HCT116 (cell line): ENCODE data around the gene ZNF283.

ENCODE experiments used
- CTCF ChIP-seq, 3 experiments: fragments of 200-600 bp in 1 of 3; sonication (generic) in 1 of 3; IDR thresholded peaks in 2 of 3; conservative IDR thresholded peaks in 1 of 3; 2 replicates each; pipeline ENCODE4 v1.5.1; 2012 to 2017; ENCODE audit warnings: low read depth in 2 of 3, low read length in 2 of 3, antibody characterized with exemption in 1 of 3, borderline replicate concordance in 1 of 3, control low read depth in 1 of 3, mild to moderate bottlenecking in 1 of 3, mixed read lengths in 1 of 3, mixed run types in 1 of 3, moderate library complexity in 1 of 3; ENCODE audit not compliant: insufficient read depth in 1 of 3
- EZH2 ChIP-seq: fragments of 200-600 bp; sonication (generic); IDR thresholded peaks from 2 replicates; pipeline ENCODE4 v1.6.1; 2017; ENCODE audit warnings: antibody characterized with exemption, mixed run types
- EZH2phosphoT487 ChIP-seq: fragments of 200-600 bp; IDR thresholded peaks from 2 replicates; pipeline ENCODE4 v1.6.1; 2018; ENCODE audit warnings: antibody characterized with exemption, borderline replicate concordance
- FOSL1 ChIP-seq: IDR thresholded peaks from 2 replicates; pipeline ENCODE4 v1.6.1; 2012; ENCODE audit warnings: low read depth
- JUND ChIP-seq: IDR thresholded peaks from 2 replicates; pipeline ENCODE4 v1.6.1; 2012
- POLR2A ChIP-seq: IDR thresholded peaks from 2 replicates; pipeline ENCODE4 v1.7.0; 2011; ENCODE audit warnings: borderline replicate concordance; ENCODE audit not compliant: insufficient read depth, insufficient read length; ENCODE audit errors: extremely low read depth
- POLR2AphosphoS5 ChIP-seq: IDR thresholded peaks from 2 replicates; pipeline ENCODE4 v1.6.1; 2011; ENCODE audit warnings: mild to moderate bottlenecking, low read depth, low read length, moderate library complexity
- RAD21 ChIP-seq: IDR thresholded peaks from 2 replicates; pipeline ENCODE4 v1.6.1; 2012; ENCODE audit warnings: low read depth, mild to moderate bottlenecking
- SIN3A ChIP-seq: IDR thresholded peaks from 2 replicates; pipeline ENCODE4 v1.6.1; 2012; ENCODE audit warnings: low read depth
- SRF ChIP-seq: IDR thresholded peaks from 2 replicates; pipeline ENCODE4 v1.6.1; 2012; ENCODE audit warnings: low read depth
- YY1 ChIP-seq: IDR thresholded peaks from 2 replicates; pipeline ENCODE4 v1.6.1; 2011; ENCODE audit warnings: low read length, low read depth, moderate library complexity, mild to moderate bottlenecking; ENCODE audit not compliant: insufficient replicate concordance; ENCODE audit errors: extremely low read depth
- ZNF274 ChIP-seq: fragments of 200-500 bp; sonication (Bioruptor generic); IDR thresholded peaks from 2 replicates; pipeline ENCODE4 v1.6.1; 2014; ENCODE audit warnings: mild to moderate bottlenecking, low read depth, low read length, inconsistent platforms
- TF ChIP-seq, protein P1 (sequence below): IDR thresholded peaks from 2 replicates; pipeline ENCODE4 v1.6.1; 2011; ENCODE audit warnings: mild to moderate bottlenecking, low read length, moderate library complexity; ENCODE audit not compliant: insufficient replicate concordance; ENCODE audit errors: extremely low read depth

DNA sequence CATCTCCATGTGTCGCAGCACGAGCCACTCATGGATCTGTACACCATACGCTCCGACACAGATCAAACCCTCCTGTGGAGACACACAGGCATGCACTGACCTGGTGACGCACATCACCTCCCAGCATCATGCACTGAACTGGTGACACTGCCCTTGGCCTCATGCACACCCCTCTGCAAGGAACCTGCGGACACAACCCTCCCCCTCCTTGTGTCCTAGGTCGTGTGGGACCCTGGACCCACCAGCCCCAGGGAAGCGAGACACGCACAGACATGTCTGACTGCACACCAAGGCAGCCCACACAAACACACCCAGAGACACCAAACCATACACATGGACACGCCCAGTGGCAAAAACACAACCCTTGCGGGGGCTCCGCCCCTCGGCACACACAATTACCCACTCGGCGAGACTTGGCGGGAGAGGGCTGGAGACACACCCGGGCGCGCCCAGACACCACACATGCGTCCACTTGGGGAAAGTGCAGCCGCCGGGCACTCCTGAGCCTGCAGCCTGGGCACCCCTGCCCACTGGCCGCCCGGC, 44.4 kb upstream of the ZNF283 start:
- TF ChIP-seq, protein P1, sequence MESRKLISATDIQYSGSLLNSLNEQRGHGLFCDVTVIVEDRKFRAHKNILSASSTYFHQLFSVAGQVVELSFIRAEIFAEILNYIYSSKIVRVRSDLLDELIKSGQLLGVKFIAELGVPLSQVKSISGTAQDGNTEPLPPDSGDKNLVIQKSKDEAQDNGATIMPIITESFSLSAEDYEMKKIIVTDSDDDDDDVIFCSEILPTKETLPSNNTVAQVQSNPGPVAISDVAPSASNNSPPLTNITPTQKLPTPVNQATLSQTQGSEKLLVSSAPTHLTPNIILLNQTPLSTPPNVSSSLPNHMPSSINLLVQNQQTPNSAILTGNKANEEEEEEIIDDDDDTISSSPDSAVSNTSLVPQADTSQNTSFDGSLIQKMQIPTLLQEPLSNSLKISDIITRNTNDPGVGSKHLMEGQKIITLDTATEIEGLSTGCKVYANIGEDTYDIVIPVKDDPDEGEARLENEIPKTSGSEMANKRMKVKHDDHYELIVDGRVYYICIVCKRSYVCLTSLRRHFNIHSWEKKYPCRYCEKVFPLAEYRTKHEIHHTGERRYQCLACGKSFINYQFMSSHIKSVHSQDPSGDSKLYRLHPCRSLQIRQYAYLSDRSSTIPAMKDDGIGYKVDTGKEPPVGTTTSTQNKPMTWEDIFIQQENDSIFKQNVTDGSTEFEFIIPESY = no peak
- TF ChIP-seq EZH2phosphoT487 (no peak), CTCF (IDR thresholded peaks at IDR 0.05 in 2 of 3, conservative IDR thresholded peaks at IDR 0.05 in 1 of 3; ENCODE audit: borderline replicate concordance in 1 of 3, insufficient read depth in 1 of 3, low read depth in 2 of 3, low read length in 2 of 3) (no peak), POLR2AphosphoS5 (peak; percentile 11; the same call in 1 of the 2 replicates), SIN3A (no peak), RAD21 (no peak), FOSL1 (no peak), POLR2A (no peak), SRF (no peak), JUND (no peak), EZH2 (no peak), ZNF274 (no peak), YY1 (no peak)
